ENCODE results near the gene TPCN1.

Gene TPCN1

DNA sequence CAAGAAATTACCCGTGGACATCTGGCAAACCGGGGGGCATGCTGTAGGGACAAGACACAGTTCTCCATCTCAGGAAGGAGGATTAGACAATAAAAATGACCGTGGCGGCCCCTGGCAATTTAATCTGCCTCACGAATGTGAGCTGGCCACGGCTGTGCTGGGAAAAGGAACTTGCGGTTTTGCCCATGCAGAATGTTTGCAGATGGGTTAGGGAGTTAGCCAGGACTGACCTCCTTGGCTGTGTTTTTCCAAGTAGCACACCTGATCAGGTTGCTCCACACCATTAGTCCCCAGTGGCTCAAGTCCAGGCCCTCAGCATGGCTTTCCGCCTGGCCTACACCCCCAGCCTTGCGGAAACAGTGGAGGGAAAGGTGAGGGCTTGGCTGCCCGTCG lies 20.8 kb downstream of the TPCN1 start:
- no peak for DNase-seq (ENCODE audit: low read depth in 2 of 2)

DNA sequence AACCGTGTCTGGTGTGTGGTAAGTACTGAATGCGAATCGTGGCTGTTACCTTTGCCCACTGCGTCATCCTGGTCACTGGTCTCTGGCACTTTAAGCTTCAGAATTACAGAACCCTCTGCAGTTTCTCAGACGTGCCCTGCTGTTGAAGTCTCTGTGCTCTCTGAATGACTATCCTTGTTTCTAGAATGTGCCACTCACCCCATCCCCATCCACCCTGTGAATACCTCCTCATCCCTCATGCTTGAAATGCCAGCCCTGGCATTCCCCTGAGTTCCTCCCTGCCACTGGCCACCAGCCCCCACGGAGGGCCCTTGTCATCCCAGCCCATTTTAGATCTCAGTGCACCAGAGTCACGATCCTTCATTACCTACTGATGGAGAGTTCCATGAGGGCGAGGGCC lies 21.3 kb downstream of the TPCN1 start:
- no peak for DNase-seq (ENCODE audit: low read depth in 2 of 2)

DNA sequence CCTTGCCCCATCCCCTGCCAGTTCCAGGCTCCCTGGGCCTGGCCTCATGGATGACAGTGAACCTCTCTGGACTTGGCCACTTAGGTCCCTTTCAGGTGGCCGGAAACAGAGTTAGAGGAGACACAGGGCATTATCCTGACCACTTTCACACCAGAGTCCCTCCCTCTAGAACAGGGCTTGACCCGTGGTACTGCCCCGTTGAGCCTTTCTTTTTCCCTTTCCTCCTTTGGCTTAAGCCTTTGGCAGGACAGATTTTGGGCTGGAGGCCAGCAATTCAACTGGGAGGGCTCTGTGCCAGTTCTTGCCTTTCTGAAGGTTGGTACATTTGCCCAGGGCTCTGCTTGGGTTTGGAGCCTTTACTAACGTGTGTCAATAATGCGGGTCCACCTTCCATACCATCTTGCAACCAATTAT lies 22.8 kb downstream of the TPCN1 start:
- DNase-seq (ENCODE audit: low read depth in 2 of 2), result no peak

DNA sequence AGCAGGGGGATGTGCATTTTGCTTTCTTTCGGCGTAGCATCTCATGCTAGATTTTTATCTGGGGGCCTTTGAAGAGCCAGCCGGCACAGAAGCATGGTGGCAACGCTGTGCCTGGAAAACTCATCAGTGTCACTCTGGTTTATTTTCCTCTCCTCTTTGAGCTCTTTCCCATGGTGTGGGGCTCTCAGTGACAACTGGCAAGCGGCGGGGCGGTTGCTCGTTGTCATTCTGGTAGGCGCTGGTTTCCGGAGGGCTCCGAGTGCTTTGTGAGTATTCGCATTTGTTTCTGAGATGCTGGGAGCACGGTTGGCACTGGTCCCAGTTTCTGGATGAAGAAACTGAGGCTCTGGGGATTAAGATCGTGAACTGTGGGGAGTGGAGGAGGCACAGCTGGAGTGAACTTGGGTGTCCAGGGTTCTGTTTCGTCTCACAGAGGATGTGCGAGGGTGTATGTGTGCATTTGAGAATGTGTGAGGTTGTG lies 23.3 kb downstream of the TPCN1 start:
- DNase-seq (ENCODE audit: low read depth in 2 of 2), result no peak

DNA sequence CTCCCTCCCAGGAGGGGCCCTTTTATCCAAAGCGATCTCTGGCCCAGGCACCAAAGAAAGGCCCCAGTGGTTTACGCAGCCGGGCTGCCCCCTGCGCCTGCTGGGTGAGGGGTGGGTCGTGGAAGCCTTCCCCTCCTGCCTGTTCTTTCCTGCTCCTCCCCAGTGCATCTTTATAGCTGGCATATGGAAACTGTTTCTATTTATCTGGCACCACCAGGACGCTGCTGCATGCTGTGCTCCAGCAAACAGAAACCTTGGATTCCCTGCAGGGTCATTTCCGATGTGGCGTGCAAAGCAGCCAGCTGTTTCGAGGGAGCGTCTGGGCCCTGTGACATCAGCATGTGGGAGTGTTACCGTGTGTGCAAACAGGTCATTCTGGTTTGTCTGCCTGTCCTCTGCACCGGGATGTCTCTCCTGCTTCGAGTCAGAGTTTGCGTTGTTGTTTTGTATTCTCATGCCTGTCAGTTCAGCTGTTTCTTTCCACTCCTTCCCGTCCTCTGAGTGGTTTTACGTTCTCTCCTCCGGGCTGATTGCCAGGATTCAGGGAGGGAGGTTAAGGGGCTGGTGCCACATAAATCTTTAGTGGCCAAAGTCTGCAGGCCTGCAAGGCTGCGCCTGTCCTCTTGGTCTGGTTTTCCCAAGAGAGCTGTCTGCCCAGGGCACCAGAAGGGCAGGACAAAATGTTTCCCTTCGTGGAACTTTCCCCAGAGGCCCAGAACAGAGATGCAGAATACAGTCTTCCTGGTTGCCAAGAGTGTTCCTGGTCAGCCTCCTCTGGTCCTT lies 24.6 kb downstream of the TPCN1 start:
- no peak for DNase-seq (ENCODE audit: low read depth in 2 of 2)

DNA sequence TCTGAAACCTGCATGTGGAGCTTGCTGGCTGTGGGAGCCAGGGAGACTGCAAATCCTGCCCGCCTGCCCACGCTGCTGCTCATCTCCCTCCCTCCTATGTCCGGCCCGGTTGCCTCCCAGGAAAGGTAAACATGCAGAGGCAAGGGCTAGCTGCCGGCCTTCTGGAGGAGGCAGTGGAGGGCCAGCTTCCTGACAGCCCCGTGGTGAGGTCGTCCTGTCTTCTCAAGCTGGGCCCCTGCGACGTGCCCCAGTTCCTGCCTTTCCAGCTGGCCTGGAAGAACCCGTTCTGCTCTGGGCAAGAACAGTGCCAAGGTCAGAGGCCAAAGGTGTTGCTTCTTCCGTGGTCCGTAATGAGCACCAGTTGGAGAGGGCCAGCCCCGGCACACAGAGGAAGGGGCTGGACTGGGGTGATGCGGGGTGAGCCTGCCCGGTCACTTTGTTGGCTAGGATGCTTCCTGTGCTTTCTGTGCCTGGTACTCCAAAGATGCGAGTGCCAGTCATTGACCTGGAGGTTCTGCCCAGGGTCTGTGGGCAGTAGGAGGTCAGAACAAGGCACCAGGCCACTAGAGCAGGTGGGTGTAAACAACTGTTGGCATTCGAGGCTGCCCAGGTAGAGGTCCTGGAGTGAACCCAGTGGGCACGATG lies 25.3 kb downstream of the TPCN1 start:
- no peak for DNase-seq (ENCODE audit: low read depth in 2 of 2)

DNA sequence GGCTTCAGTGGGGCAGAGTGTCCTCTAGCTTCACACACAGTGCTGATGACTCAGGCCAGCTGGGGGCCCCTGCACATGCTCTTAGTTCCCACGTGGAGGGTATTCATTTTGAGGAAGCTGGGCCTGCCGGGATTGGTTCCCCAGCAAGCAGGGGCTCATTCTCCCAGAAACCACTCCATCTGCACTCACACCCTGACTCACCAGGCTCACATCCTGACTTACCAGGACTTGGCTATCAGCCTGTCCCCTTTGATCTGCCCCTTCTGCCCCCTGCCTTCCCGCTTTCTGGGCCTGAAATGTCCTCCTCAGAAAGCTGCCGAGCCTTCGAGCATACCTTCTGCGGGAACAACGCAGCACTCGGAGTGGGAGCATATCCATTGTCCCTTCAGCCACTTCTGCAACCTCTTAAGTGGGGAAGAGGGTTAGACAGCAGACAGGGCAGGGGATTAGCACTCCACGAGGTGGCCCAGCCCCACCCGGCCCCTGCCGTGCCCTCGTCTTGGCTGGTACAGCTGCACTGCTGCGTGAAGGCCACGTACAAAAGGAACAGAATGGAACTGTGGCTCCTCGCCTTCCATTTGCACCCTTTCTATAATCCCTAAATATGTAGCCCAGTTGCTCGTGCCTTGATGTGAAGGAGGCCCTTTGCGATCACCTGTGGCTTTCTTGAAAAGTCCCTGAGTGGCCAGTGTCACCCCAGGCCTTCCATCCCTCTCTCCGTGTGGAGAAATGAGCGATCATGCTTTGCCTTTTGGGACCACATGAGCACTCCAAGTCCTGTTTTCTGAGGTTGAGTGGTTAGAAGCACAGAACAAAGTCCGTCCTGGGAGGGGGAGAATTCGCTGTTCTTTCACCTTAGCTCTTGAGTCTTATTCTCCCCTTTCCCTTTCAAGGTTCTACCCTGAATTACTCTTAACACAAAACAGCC lies 26.1 kb downstream of the TPCN1 start:
- no peak for DNase-seq (ENCODE audit: low read depth in 2 of 2)

DNA sequence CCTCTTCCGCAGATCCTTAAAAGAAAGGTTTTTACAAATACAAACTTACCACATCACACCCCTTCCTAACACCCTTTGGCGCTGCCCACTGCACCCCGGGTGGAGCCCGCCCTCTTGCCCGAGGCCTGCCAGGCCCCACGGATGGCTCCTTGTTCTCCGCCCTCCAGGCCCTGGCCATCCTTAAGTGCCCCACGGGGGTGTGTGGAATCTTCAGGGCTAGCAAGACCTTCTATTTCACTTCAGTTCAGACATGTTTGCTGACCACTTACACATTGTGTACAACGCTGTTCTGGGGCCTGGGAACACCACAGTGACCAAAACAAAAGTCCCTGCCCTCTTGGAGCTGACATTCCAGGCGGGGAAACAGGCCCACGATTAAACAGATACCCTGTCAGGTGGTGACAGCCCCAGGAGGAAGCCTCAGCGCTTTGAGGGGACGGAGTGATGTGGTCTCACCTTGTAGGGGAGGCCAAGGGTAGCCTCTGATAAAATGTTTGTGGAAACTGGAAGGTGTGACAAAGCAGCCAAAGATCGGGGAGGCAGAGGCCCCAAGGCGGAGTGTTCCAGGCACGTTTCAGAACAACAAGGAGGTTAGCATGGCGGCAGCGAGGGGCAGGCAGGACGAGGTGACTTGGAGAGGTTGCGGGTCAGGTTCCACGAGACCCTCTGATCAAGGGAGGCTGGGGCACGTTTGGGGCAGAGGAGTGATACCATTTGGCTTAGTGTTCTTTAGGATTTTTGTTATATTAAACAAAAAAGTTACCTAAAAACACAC lies 27.0 kb downstream of the TPCN1 start:
- DNase-seq (ENCODE audit: low read depth in 2 of 2), result no peak

DNA sequence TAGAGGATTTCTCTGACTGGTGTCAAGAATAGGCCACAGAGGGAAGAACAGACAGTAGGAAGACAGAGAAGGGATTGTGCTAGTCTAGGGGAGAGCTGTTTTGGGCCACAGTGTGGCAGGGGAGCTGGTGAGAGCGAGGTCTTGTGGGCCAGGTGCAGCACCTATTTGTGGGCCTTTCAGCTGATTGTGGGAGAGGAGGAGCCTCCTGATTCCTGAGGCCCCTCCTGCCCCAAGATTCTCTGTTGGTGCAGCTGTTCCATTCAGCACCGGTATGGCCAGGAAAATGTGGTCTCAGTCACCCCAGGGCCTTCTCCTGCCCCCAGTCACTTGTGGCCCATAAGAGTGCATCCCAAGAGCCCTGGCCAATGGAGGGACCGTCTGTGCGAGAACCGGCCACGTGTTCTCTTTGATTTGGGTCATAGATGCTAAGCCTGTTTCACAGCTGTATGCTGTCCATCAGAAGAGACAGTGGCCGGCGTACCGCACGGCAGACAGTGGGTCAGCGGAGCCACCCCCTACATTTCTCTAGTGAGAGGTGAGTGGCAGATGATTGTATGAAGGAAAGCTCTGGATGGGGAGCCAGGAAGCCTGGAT lies 27.7 kb downstream of the TPCN1 start:
- DNase-seq (ENCODE audit: low read depth in 2 of 2), result no peak

DNA sequence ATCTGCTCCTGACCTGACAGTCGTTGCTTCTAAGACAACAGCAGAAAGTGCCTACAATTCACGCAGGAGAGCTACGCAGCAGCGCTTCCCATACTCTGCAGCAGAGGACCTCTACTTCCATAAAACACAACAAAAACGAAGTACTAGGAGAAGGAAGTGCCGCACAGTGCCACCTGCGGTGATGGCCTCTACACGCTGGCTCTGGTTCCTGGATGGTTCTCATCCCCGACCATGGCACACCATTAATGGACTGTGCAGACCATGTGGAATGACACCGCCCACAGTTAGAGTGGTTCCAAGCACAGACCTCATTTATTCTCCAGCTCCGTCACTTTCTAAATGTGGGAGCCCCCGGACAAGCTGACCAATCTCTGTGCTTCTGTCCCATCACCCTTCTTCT lies 28.3 kb downstream of the TPCN1 start:
- no peak for DNase-seq (ENCODE audit: low read depth in 2 of 2)

DNA sequence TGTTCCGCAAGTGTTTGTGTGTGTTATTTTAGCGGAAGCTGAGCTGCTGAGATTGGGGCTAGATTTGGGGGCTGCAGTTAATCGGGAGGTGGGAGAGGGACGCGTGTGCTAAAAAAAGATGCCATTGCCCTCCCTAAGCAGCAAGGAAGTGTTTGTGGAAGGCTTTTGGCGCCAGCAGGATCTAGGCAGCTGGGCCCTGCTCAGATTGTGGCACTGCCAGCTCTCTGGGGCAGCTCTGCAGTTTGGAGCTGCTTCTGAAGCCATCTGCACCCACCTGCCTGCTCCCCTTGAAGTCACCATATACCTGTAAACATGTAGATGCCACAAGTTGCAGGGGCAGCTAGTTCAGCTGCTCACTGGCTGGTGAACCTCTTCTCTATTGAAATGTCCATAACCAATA lies 28.8 kb downstream of the TPCN1 start:
- DNase-seq (ENCODE audit: low read depth in 2 of 2), result no peak

DNA sequence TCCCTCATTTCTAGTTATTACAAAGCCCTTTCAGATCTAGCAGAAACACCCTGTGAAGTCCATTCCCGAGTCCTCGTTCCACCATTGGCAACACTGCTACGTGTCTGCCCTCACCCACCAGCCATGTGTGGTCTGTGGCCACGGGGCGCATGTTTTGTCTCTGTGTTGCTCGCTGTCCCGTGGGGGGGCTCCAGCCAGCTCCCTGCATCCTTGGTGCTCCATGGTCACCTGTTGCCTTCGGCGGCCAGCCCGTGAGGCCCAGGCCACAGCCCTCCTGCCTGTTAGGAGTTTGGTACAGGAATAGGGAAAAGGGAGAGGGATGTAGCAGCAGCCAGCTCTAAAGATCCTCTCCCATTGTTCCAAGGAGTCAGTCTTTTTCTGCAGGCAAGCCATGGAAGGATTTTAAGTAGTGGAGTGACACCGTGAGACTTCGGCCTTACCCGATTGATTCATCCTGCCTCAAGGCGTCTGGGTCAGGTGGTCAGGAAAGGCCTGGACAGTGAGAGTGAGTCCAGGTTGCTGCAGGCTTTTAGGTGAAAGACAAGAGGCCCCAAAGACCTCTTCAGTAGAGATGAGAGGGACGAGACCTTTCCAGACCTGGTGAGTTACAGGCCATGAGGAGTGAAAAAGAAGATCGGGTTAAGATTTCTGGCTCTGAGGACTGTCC lies 30.3 kb downstream of the TPCN1 start:
- no peak for DNase-seq (ENCODE audit: low read depth in 2 of 2)

DNA sequence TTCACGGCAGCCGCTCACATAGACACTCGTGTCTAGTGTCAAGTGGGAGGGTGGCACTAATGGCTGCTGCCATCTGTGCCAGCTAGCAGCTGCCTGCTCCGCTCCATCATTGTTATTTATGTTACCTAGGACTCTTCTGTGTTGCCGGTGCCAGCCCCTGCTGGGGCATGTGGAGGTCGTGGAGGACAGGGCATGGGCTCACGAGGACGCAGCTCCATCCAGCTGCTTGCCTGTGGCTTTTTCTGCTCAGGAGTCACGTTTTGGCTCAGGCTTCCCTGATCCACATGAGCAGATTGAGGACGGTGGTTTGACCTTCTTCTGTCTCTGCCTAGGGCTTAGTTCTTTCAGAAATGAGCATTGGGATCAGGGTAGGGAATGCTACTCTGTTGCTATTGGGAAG lies 31.2 kb downstream of the TPCN1 start:
- no peak for DNase-seq (ENCODE audit: low read depth in 2 of 2)

DNA sequence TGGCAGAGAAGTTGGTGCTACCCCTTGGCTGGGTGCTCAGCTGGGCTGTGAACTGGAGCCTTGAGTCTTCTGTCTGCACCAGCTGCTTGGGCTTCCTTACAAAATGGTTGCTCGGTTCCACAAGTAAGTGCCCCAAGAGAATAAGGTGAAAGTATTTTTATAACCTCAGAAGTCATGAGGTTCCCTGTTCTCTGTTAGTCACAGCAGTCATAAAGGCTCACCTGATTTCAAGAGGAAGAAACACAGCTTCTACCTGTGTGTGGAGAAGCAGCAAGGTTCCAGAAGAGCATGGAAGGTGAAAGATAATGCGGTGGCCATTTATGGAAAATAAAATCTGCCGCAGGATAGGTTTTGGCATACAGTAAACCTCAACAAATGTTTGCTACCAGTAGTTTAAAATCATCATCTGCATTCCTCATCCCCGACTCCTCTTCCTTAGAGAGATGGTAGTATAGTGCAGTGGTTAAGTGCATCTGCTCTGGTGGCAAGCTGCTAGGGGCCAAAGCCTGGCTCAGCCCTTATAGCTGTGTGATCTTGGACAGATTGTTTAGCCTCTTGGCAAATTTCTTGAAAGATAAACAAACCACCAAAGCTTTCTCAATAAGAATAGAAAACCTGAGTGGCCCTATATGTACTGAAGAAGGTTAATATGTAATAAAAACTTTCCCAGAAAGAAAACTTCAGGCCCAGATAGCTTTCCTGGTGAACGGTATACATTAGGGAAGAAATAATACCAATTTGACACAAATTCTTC lies 32.4 kb downstream of the TPCN1 start:
- no peak for DNase-seq (ENCODE audit: low read depth in 2 of 2)

DNA sequence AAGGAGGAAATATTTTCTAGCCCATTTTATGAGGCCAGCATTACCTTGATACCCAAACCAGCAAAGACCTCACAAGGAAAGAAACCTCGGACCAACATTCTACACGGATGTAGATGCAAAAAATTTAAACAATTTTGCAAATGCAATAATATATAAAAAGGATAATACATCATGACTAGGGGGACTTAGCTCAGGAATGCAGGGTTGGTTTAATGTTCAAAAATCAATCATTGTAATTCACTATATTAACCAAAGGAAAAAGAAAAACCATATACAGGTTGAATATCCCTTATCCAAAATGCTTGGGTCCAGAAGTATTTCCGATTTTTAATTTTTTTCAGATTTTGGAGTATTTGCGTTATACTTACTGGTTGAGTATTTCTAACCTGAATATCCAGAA lies 33.0 kb downstream of the TPCN1 start:
- no peak for DNase-seq (ENCODE audit: low read depth in 2 of 2)

DNA sequence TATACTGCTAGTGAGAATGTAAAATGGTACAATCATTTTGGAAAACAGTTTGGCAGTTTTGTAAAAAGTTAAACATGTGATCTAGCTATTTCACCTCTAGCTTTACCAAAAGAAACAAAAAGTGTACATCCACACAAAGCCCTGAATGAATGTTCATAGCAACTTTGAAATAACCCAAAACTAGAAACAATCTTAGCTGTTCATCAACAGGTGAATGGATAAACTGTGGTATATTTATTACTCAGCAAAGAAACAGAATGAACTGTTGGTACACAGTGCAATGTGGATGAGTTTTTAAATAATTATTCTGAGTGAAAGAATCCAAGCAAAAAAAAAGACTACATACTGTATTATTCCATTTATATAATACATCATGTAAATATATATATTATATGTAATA lies 36.3 kb downstream of the TPCN1 start:
- DNase-seq (ENCODE audit: low read depth in 2 of 2), result no peak

DNA sequence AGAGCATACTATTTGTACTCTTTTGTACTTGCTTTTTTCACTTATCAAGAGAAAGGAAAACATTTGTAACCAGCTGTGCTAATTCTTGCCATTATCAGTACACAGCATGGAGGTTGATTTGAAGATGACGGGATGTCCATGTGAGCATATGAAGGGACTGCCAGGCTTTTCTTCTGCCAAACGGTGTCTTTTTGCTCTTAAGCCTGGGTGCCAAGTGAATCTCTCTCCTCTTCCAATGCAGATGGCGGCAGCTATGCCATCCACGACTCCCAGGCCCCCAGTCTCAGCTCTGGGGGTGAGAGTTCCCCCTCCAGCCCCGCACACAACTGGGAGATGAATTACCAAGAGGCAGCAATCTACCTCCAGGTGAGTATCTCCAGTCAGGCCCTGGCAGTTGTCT lies 38.9 kb downstream of the TPCN1 start:
- no peak for DNase-seq (ENCODE audit: low read depth in 2 of 2)

DNA sequence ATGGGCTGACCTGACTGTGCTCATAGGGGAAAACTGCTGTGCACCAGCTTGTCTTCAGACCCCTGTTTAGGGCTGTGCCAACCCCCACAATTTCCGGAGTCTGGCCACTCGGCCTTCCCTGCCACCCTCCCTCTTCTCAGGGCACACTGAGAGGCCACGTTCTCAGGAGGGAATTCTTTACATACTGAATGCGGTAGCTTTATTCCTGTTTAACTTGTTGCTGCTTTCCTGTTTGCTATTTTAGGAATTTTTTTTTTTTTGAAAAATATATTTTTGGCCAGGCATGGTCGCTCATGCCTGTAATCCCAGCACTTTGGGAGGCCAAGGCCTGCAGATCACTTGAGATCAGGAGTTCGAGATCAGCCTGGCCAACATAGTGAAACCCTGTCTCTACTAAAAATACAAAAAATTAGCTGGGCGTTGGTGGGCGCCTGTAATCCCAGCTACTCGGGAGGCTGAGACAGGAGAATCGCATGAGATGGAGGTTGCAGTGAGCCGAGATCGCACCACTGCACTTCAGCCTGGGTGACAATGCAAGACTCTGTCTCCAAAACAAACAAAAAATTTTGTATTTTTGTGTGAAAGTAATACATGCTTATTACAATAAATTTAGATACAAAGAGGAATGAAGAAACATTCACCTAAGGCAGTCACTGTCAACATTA lies 39.5 kb downstream of the TPCN1 start:
- DNase-seq (ENCODE audit: low read depth in 2 of 2), result no peak

DNA sequence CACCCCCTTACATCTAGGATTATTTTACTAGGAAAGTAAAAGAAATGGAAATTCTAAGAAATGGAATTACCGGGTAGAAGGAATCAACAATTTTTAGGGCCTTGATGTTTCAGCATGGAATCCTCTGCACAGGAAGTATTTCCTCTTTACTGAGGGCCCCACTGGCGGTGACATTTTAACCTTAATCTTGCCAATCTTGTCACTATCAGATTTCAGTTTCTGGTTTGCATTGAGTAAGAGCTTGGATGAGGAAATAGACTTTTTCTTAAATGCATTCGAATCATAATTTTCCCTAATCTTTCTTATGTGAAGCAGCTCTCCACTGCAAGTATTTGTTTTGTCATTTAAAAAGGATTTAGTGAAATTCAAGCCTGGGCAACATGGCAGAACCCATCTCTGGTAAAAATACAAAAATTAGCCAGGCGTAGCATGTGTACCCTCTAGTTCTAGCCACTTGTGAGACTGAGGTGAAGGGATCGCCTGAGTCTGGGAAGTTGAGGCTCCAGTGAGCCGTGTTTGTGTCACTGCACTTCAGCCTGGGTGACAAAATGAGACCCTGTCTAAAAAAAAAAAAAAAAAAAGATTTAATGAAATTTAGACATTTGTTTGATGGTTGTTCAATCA lies 40.7 kb downstream of the TPCN1 start:
- DNase-seq (ENCODE audit: low read depth in 2 of 2), result no peak

Data from activated CD8-positive, alpha-beta memory T cell treated with anti-CD3 and anti-CD28 coated beads for 4 hours (primary cell).